ENCODE measurements around the gene ANTXR1.

ANTXR1 gene

DNA sequence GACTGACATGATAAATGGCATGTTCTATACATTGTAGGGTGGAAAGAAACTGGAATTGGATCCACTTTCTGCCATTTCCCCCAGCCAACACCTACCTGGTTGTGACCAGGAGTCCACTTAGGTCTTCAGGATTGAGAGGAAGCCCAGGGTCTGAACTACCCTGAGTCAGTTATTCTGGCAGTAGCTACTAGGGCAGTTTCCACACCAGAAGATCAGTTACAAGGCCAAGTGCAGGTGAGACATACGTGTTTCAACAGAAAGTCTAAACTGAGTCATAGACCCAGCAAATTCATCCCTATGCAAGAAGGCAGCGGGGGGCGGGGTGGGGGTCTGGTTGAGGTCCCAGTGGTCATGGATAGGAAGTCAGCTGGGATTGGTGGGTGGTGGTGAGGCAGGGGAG is 21.9 kb downstream of the ANTXR1 start:
- no peak for DNase-seq

DNA sequence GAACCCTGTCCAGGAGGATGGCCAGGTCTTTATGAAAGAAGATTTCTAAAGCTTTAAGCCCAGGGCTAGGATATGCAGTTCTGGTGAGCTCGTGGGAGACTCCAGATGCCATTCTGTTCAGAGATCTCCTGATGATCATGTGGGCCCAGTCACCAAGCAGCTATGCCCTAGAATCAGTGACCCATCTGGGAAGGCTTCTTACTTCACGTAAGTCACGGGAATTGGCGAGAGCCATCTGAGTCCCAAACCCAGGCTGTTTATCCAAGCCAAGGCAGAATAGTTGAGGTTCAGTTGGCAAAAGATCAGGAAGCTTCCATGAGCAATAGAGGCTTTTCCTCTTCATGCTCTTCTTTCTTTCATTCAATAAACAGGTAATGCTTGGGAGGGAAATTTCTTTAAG is 23.9 kb downstream of the ANTXR1 start:
- no peak for DNase-seq

DNA sequence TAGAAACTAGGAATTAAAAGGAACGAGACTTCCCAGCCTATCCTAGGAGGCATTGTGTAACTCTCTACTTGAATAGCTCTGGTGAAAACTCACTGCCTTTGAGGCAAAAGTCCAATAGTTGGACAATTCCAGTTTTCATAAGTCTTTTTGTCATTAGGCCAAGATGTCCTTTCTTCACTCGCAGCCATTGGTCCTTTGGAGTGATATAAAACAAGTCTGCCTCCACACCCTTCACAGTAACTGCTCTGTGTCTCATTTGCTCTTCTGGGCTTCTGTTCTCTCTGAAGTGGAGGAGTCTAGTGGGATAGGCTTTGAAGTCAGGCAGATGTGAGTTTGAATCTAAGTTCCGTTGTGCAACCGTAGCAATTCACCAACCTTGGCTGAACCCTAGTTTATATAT is 28.2 kb downstream of the ANTXR1 start:
- DNase-seq: no peak

DNA sequence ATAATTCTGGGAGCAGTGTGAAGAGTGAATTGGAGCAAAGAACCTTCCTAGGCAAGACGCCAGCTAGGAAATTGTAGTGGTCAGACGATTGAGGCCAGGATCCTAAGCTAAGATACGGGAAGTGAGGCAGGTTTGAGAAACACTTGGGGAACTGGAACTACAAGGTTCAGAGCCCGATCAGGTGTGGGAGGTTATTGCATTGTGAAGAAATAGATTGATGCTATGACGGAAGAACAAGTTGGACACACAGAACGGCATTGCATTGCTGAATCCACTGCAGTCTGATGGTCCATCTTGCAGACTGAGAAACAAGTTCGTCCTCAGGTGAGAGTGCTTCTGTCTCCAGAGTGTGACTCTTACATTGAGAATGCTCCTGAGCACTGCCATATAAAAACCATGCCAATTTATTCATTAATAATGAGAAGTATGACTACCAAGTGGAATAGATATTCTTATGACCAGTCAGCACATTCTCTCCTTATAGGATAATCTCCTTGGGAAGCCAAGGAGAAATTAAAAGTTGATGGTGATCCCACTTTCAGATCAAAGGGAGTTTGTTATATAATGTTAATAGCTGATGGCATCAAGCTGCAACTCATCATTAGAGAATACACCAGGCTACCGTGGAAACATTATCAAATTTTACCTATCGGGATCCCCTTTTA is 30.9 kb downstream of the ANTXR1 start:
- DNase-seq: no peak

GRCh38 chr2:69046221-69046662 is 33.3 kb downstream of the ANTXR1 start:
- DNase-seq: no peak

- DNase-seq: no peak
Measured at GRCh38 chr2:69047625-69048145, 34.7 kb downstream of the ANTXR1 start.

GRCh38 chr2:69050802-69051201 is 37.8 kb downstream of the ANTXR1 start:
- DNase-seq: no peak

- DNase-seq: no peak
Measured at GRCh38 chr2:69053416-69053965, 40.5 kb downstream of the ANTXR1 start.

DNA sequence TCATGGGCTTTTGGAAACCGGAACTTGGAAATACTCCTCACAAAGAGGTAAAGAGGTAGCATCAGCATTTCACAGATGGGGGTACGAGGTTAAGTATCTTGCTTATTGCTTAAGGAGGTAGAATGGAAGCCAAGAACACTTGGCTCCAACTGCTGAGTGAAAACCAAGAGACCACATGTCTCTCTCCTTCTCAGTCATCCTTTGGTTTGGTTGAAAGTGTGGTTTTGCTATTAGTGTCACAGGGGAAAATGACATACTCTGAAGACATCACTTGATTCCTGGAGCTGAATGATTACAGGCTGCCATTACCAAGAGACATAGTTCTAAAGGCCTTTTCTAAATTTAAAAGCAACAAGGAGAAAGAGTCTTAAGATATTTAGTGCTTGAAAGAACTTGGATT is 41.5 kb downstream of the ANTXR1 start:
- DNase-seq: no peak

DNA sequence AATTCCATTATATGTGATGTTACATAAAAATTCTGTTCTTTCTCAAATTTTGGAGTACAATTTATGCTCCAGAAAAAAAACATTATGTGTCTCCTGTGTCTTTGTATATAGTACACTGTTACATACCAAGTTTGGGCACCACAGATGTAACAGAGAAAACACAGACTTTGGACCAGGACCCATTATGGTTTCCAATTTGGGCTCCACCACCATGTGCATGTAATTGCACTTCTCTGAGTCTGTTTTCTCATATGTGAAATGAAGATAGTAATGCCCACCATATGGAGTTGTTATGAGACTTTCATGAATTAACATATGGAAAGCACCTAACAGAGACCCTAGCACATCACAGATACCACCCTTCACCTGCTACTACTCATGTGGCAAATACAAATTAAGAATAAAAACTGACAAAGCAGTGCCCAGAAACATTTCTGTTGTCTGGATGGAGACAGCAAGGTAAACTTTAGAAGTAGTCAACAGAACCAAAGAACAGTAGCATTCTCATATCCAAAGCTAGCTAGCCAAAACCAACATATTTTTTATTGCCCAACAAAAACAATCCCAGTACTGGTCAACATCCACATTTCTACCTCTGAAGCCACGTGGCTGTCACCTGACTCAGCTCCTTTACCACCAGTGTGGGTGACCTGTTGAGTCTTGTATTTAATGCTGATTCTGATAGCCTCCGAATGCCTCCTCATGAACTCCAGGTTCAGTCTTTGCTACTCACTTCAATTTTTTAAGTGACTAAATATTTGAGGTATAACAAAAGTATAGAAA is 42.9 kb downstream of the ANTXR1 start:
- DNase-seq: no peak

DNA sequence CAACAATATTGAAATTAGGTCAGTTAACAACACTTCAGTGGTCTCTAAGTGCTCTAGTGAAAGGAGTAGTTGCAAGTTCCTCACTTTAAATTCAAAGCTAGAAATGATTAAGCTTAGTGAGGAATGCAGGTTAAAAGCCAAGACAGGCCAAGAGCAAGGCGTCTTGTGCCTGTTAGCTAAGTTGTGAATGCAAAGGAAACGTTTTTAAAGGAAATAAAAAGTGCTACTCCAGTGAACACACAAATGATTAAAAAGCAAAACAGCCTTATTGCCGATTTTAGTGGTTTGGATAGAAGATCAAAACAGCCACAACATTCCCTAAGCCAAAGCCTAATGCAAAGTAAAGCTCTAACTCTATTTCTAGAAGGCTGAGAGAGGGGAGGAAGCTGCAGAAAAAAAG is 44.7 kb downstream of the ANTXR1 start:
- no peak for DNase-seq

GRCh38 chr2:69059731-69060290 is 46.8 kb downstream of the ANTXR1 start:
- DNase-seq: no peak

GRCh38 chr2:69060938-69061501 is 48.0 kb downstream of the ANTXR1 start:
- DNase-seq: no peak

DNA sequence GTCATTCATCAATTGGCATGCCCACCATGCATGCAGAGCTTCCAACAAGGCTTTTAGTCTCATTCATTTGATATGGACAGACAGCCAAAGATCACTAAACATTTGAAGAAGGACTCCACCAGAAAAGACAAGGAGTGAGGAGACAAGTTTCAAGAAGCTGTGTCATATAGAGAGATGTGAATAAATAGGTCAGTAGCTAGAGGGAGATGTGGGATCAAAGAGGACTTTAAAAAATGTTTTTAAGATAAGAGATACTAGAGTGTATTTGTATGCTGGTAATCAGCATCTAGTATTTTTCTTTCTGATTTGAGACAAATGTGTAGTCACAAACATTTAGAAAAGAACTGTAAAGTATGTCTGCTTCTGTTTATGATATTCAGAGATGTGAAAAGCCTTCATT is 48.5 kb downstream of the ANTXR1 start:
- no peak for DNase-seq

DNA sequence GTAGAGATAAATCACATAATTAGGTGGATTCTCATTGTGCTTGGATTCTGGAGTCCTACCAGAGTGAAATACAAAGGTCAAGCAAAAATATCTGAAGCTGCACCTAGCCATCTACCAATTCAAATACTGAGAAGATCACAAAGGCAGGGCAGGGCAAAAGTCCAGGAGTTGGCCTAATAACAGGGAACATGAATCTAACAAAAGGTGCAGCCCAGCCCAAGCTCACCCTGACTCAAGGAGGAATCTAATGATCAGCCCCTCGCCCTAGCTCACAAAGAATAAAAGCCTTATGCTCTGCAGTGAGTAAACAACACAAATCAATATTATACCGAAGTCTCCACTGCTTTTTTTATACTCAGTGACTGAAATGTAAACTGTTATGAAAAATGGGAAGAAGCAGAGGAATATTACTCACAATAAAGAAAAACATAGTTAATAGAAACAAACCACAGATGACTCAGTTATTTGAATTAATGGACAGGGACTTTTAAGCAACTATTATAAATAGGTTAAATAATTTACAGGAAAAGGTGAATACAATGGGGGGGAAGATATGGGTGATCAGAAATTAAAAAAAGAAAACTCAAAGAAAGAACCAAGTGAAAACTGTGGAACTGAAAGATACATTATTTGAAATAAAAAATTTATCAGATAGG is 49.5 kb downstream of the ANTXR1 start:
- no peak for DNase-seq

DNA sequence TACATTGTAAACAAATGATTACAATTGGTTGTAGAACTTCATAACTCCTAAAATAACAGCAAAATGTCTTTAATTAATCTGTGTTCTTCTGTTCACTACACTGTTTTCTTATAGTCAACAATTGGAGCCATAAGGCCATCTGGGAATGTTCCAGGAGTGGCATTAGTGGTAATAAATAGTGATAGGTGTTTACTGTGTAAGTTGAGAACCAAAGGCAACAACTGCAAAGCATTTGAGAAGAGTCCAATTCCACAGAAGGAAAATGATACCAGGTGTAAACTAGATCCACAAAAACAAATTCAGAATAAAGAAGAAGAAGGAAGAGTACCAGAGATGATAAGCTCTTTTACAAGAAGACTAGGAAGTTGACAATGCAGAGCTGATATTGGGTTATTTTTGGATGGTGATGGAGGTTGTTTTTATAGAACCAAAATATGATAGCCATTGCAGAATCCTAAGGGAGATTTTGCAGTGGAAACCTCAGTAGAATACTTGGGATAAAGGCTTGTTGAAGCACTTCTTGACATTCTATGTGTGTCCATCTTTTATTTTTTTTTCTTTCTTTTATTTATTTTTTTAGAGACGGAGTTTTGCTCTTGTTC is 52.9 kb downstream of the ANTXR1 start:
- DNase-seq: no peak

DNA sequence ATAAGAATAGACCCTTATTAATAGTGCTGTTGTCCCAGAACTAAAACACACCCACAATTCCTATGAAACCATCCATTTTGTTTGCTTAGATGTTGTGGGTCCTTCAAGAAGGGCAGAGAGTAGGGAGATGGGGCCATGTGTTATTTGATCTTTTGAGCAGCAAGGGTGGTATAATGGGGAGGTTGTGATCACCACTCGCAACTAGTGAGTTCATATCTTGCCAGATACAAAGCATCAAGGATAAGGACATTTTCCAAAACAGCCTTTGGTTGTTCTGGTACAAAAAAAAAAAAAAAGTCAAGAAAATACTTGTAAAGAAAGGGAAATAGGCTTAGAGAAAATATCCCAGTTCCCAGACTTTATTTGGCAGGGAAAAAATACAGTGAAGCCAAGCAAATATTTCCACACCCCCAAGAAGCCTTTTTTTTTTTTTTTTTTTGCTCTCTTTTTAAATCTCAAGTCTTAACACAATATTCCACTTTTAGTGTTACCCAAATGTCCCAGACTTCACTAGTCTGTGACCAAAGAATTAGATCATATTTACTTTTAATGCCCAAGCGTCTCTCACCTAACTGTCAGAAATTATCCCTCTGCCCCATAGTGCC is 54.1 kb downstream of the ANTXR1 start:
- no peak for DNase-seq

GRCh38 chr2:69067866-69068265 is 54.9 kb downstream of the ANTXR1 start:
- DNase-seq: no peak

DNA sequence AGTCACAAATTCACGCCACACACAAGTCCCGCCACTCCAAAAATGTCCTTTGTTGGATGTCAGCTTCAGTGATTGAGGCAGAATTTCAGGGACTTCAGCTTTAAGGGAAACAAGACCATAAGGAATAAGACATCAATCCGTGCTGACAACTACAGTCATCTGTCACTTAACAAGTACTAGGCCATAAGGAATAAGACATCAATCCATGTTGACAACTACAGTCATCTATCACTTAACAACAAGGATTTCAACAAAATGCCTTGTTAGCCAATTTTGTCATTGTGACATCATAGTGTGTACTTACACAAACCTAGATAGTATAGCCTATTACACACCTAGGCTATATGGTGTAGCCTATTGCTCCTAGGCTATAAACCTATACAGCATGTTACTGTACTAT is 58.0 kb downstream of the ANTXR1 start:
- no peak for DNase-seq

DNA sequence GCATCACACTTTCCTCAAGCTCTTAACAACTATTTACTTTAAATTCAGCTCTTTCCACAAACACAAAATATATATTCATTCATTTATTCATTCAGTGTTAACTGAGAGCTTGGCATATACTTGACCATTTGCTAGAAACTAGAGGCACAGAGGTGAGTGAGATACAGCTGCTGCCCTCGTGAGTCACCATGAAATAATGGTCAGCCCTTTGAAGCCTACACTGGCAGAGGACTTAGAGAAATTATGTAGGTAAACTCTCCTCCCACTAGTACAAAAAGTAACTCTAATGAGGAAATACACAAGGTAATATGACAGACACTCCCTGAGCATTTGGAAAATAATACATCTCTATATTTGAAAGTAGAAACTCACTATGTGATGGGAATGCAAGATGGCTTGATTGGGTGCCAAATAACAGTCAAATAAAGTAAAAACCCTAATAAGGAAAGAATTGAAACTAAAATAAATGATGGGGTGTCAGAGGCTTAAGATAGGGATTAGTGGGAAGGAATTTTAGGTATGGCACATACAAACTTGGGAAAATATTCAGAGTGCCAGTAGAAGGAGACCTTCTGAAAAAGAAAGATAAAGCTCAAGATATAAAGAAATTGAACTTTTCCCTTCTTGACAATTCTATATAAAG is 61.1 kb downstream of the ANTXR1 start:
- no peak for DNase-seq

DNA sequence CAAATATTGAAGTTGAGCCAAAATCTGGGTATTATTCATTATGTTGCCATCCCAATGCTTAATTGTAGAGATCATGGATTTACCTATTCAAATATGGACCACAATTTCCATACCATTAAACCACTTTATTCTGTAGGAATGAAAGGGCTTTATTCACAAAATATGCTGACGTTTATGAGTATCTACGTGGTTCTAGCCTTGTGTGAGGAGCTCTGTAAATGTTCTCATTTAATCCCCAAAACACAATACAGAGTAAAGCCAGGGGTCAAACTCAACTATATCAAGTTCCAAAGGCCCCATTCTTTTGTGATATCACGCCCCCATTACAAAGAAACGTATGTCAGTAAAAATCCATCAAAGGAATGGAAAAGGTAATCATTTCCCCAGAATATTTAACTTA is 61.9 kb downstream of the ANTXR1 start:
- DNase-seq: no peak

Measured in NCI-H146 (cell line).